Lower leg skin (tissue), 3 donors: ENCODE measurements around the gene C20orf204.

ENCODE experiments used
- POLR2A ChIP-seq, 2 donors: fragments of 450-650 bp; IDR thresholded peaks; one replicate each; pipeline ENCODE4 v1.6.1; 2016 to 2017; ENCODE audit warnings: antibody characterized with exemption in 2 of 2, mild to moderate bottlenecking in 1 of 2, moderate library complexity in 1 of 2
- TF ChIP-seq, protein P1 (sequence below), 3 donors: fragments of 450-650 bp; IDR thresholded peaks; one replicate each; pipeline ENCODE4 v1.5.1; 2016; ENCODE audit warnings: antibody characterized with exemption in 3 of 3, mild to moderate bottlenecking in 3 of 3, moderate library complexity in 2 of 3

DNA sequence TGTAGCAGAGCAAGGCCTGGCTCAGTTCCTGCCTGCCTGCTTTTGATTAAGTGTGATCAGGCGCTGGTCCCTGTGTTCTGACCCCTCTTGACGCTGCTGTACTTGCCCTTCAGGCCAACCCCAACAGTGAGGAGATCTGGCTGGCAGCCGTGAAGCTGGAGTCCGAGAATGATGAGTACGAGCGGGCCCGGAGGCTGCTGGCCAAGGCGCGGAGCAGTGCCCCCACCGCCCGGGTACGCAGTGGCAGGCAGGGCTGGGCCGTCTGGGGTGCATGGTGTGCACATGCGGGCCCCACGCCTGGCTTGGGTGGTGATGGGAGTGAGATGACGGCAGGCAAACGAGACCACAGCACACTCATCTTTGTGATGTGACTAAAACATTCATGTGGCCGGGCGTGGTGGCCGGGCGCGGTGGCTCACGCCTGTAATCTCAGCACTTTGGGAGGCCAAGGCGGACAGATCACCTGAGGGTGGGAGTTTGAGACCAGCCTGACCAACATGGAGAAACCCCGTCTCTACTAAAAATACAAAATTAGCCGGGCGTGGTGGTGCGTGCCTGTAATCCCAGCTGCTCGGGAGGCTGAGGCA, 10.1 kb upstream of the C20orf204 start:
- TF ChIP-seq, protein P1, sequence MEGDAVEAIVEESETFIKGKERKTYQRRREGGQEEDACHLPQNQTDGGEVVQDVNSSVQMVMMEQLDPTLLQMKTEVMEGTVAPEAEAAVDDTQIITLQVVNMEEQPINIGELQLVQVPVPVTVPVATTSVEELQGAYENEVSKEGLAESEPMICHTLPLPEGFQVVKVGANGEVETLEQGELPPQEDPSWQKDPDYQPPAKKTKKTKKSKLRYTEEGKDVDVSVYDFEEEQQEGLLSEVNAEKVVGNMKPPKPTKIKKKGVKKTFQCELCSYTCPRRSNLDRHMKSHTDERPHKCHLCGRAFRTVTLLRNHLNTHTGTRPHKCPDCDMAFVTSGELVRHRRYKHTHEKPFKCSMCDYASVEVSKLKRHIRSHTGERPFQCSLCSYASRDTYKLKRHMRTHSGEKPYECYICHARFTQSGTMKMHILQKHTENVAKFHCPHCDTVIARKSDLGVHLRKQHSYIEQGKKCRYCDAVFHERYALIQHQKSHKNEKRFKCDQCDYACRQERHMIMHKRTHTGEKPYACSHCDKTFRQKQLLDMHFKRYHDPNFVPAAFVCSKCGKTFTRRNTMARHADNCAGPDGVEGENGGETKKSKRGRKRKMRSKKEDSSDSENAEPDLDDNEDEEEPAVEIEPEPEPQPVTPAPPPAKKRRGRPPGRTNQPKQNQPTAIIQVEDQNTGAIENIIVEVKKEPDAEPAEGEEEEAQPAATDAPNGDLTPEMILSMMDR (IDR thresholded peaks at IDR 0.05), result no peak
- no peak for TF ChIP-seq POLR2A (IDR thresholded peaks at IDR 0.05)
